DMS53 (cell line): ENCODE results near the gene BTG4.

Experiments
- DNase-seq: peaks from one replicate; lab custom pipeline; 2025; lab: John Stamatoyannopoulos, UW

BTG4 gene

DNA sequence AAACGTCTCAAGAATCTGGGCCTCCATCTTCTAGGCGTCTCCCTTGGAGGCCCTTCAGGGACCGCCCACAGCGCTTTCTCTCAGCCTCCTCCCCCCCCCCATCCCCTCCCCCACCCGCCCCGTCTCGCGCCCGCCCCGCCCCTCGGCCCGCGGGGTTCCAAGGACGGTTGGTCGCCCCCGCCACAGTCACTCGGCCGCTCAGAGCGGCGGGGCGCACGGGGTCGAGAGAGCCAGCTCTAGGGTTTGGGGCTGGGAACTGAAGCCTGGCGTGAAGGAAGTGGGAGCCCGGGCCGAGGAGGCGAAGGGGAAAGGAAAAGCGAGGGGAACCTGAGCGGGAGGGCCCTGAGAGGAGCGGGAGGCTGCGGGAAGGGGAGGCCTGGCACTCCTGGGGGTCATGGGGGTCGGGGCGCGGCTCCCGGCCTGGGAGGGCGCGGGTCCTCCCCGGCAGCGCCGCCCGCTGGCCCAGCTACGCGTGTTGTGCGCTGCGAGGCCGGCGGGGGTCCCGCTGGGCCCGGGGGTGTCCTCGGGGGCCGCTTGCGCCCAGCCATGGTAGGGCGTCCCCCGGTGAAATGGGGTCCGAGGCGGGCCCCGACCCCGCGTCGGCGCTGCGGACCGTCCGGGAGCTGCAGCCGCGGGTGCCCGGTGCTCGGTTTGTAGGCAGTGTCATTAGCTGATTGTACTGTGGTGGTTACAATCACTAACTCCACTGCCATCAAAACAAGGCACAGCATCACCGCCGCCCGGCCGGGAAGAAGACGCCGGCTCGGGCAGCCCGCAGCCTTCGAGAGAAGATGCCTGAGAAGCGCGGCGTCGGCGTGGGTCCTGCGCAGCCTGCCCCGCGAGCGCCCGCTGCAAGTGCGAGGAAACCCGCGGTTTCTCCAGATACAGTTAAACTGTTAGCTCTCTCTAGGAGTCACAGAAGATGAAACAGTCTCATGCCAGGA is at the start of gene BTG4:
Gene BTG4 (minus strand): TSS at position 91 of the 944 bp plus-strand sequence. CDS start 13,610 bp downstream, outside the sequence.
- DNase-seq = peak; percentile 77

DNA sequence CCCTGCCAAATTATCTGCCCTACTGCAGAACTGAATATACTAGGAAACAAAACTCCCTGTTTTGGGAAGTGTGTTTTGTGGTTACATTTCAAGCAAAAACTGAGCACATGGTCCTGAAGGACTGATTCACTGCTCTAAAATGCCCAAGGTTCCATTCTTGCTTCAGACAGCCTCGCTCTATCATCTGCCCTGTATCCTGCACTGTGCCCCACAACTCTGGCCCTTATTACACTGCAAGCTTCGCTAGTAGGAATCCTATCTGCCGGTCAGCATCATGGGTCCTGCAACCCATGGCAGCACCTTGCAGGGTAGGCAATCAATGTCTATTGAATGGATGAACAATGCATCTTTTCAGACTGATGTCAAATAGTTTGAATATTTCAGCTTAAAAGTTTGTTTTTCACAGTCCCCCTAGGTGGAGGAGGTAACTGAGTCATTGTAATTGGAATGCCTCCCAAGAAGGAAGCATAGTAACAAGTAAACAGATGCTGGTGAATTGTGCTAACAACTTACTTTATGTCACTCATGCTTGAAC is 49.7 kb upstream of the BTG4 start:
- DNase-seq = no peak

DNA sequence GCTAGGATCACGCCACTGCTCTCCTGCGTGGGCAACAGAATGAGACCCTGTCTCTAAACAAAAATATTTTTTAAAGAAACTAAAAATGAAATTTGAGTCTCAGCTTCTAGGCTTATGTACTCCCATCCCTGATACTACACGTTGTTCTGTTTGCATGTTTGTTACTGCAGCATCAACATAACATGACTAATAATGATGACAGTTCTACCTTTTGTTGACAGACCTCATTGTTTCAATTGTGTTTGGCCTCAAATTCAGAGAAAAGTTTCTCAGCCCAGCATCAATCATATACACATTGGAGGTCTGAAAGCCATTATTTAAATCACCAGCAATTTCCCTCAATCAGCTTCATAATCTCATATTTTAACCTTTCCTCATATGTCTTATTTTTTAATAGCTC is 49.1 kb upstream of the BTG4 start:
- DNase-seq = no peak

DNA sequence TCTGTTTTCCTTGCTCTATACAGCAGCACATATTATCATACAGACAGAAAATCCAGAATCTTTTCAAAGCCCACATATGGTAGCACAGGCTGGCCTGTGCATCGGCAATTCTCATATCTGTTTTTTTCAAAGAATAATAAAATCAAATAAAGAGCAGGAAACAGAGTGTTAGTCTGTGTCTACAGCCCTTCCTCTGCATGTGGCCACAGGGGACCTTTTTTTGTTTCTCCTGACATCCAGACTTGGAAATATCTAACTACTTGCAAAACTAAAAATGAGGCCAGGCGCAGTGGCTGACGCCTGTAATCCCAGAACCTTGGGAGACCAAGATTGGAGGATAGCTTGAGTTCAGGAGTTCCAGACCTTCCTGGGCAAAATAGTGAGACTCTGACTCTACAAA is 48.6 kb upstream of the BTG4 start:
- no peak for DNase-seq

- no peak for DNase-seq
These were observed 47.7 kb upstream of the BTG4 start for GRCh38 chr11:111559800-111560464.

DNA sequence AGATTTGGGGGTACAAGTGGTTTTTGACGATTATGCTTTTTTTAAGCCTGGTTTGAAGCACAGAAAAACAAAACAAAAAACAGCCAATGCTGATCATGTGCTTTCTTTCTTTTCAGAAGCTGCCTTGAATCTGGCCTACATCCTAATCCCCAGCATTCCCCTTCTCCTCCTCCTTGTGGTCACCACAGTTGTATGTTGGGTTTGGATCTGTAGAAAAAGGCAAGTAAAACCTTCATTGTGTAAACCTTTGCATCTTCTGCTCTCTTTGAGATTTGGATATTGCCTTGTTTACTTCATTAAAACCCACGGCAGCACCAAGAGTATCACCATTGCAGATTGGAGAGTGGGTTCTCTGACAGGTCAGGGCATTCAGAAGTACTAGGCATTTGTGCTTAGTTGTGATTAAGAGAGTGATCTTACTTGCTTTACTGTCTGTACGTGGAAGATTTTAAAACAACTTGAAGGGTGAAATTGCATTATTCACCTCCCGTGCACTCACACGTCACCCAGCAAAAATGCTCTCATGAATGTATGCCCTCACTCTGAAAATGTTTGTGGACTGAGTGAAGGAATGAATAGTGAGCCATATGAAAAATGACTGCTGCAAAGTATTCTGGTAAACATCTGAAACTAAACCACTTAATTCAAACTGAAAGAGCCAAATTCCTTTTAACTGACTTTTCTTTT is 45.4 kb upstream of the BTG4 start:
- DNase-seq = no peak

DNA sequence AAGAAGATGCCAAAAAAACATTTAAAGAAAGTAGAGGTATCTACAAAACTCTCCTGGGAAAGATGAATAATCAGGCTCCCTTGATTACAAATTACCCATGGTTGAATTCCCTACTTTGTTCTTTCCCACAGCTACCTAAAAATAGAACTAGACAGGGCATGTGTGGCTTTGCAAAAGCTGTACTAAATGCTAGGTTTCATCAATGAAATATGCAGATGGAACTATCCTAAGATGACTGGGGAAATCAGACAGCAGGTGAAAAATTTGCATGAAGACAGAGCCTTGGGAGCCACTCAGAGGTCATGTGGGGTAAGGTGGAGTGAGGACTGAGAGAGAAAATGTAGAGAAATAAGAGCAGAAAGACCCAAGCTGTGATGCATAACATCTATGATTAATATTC is 43.1 kb upstream of the BTG4 start:
- DNase-seq = no peak

DNA sequence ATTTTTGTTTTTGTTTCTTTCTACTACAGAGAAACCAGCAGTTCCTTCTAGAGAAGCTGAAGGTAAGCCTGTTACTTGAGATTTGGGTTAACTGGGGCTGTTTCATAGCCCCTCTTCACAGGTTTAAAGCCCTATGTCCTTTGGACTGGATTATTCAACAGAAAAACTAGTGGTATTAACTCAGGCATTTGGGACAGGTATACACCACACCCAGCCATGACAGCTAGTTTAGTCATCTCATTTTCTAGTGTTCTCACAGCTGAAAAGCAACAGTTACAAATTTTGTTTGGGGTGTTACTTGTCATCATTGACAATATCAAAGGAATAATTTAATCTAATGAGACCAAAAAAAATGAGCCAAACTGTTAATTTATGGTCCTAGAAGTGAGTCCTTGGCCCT is 42.3 kb upstream of the BTG4 start:
- no peak for DNase-seq

DNA sequence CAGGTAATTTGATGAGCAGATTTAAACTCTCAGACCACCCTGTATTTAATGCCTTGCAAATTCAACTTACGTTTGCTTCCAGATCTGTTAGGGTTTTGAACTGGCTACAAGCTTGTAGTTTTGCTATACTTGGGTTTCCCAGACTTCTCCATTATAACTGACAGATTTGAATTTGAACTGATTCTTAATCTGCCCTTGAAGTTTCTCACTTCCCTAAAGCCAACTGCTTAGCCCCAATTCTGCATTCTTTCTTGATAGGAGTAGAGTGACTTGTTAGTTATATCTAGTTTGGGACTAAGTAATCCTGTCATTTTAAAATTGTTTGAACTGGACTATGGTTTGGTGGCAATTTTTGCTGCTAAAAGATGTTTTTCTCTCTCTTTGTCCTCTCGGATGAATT is 38.1 kb upstream of the BTG4 start:
- no peak for DNase-seq

GRCh38 chr11:111549869-111550203 is 37.6 kb upstream of the BTG4 start:
- DNase-seq = no peak

GRCh38 chr11:111549196-111549868 is 37.1 kb upstream of the BTG4 start:
- no peak for DNase-seq

- no peak for DNase-seq
These were observed 36.3 kb upstream of the BTG4 start for GRCh38 chr11:111548525-111548924.

DNA sequence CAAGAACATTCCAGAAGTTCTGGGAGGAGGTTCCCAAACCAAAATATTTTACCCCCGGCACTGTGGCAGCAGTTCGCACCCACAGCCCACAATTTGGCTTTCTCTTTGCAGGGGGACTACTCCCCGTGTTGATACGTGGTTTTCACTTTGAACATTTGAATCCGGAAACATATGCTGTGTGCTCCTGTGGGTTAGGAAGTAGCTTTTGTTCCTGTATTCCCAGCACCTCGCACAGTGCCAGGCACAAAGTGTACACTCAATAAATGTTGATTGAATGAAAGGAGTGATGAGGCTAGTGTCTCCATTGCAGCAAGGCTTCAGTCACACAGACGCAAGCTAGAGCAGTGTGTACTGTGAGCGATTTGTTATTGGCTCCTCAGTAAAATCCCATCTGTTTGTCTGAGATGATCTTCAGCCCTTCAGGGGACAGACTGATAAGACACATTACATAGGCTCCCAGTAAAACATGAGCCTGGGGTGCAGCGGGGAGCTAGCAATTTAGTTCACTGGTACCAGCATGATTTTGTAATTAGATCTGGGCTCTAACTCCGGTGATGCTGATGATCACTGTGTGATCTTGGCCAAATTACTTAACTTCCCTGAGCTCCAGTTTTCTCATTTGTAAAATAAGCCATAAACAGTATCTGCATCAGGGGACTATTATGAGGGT is 30.6 kb upstream of the BTG4 start:
- DNase-seq = no peak

DNA sequence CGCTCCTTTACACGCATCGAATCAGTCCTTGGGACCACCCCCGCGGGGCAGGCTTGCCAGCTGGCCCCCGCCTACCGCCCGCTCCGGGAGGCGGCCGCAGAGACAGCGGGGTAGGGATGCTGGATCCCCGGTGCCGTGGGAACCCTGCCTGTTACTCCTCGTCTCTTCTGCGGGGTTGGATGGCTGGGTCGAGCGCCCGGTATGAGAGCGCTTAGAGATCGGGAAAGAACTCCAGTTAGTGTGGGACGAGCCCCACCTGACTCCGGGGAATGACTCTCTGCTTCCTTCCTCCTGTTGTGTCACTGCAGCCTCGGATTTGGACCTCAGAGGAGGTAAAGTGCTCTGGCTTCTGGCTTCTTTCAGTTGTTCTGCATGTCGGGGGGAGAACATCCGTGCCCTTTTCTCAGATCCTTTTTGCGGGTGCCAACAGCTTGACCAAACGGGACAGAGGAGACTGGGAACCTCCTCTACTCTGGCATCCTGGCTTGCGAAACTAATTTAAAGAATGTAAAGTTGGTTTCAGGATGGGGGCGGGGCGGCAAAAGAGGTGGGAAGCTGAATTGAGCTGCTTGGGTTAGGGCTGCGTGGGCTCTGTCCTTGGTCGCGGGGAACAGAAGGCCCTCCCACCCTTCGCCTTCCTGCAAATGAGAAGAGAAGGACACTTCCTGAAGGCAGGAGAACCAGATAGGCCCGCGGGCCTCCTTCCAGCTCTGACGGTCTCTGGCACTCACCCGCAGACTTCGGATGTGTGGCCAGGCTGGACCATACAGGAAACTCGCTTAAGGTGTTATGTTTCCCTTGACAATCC is 29.3 kb upstream of the BTG4 start:
- peak; percentile 35 for DNase-seq

GRCh38 chr11:111540937-111541253 is 28.7 kb upstream of the BTG4 start:
- DNase-seq = peak; percentile 48

DNA sequence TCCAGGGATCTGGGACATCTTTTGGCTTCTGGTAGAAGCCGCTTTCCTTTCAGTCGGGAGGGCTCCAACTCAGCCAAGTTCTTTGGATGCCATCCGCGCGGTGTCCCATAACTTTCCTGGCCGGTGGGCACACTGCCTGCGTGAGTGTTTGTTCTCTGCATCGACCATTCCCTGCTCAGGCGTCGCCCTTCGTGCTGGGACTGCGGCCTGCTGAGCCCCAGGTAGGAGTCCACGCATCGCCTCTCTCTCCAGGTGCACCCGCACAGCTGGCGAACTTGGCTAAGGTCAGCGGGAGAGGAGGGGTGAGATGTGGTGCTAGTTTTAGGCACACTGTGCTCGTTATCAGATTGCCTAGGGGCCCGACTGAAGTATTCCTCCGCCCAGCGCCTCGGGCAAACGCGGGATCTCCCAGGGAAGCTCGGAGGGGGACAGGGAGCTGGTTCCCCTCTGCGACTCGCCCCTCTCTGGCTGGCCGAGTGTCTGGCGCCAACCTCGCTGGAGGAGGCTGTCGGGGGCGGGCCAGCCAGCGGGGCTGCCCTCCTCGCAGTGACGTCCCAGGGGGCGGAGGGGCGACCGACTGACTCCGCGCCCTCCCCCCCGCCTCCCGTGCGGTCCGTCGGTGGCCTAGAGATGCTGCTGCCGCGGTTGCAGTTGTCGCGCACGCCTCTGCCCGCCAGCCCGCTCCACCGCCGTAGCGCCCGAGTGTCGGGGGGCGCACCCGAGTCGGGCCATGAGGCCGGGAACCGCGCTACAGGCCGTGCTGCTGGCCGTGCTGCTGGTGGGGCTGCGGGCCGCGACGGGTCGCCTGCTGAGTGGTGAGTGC is 28.1 kb upstream of the BTG4 start, which contains the start of gene LAYN:
Gene LAYN (plus strand): TSS at position 607 of the 823 bp plus-strand sequence. CDS start 124 bp downstream, at position 731.
- DNase-seq = peak; percentile 48

DNA sequence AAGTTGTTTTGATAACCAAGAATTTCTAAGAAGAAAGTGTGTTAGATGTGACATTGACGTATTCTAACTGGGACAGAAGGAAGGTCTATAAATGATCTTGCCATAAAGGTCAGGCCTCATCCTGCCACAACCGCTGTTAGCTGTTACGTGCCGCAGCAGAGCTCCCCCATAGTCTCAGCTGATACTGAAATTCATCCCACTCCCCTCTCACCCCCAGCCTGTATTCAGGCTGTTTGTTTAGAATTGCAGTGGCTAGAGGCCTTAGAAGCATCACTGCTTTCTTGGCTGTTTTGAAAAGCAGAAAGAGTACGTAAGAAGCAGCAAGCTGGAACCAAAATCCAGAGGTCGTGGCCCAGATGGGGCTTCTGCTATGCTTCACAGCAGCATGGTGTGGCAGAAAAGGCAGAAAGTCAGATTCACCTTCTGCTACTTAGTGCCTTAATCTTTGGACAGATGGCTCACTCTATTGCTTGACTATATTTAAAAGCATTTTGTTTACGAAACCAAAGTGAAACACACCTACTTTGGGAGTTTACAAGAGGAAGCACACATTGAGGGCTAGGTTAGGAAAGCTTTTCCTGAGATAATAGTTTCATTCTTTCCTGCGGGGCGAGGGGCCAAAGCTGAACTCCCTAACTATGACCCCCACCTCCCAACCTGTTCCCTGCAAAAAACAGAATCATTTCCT is 27.4 kb upstream of the BTG4 start:
- no peak for DNase-seq

GRCh38 chr11:111538407-111539114 is 26.4 kb upstream of the BTG4 start:
- peak; percentile 78 for DNase-seq
